ENCODE measurements around the gene CYP46A1. TPM values are rescaled to one million over a fixed set of nuclear protein-coding genes. Genes with fewer than 3 reads are reported as not detected.

Gene CYP46A1
- total and polyA plus RNA-seq, 2 experiments from 2014 or later, result 0.47 to 1.7 TPM

DNA sequence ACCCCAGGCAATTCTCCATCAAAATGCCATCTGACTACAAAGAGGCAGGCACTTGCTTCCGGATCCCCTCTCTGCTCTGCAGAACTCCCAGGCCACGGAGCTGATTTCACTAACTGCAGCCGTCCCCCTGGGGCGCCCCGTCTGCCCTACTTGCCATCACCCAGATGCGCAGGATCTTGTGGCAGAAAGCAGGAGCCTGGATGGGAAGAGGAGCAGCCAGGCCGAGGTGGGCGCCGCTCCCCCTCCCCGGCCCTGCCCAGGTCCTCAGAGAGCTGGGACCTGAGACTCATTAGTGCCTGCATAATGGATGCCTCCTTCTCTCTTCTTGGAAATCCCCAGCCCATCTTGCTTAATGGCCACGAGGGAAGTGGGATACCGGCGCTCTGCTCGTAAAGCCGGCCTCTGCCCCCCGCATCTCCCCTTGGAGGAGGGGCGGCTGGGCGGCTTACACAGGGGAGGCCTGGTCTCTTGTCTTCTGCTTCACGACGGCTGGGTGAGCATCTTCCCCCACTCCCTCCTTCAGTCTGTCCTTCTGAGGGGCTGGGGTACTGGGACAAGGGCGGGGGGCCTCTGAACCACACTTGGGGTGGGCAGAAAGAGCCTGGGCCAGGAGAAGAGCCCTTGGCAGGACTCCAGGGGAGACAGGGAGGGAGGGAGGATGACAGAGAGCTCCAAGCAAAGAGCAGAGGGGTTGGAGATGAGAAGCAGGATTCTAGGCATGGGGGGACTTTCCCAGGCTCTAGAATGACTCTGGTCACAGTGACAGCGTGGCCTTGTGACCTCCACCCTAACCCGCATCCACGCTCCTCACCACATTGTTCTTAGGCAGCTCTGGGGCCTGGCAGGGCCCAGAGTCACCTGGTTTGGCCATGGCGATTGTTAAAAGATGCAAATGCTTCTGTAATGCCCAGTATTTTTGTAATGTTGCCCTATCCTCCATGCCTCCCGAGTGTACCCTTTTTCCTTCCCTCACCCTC lies 89.7 kb downstream of the CYP46A1 start:
- Histone ChIP-seq H3K27ac (no peak overlapping the region), H3K79me2 (no peaks in the 10 kb centered on the region), H3K4me3 (no peak overlapping the region), H3K9me2 (replicated peaks; ENCODE audit: insufficient read depth) (no peaks in the 10 kb centered on the region), H2AFZ (no peak overlapping the region), H3K9me3 (ENCODE audit: low read depth) (no peaks in the 10 kb centered on the region), H3K36me3 (replicated peaks; ENCODE audit: insufficient read depth, low read depth) (no peaks in the 10 kb centered on the region), H3K4me2 (no peak overlapping the region), H3K4me1 (ENCODE audit: insufficient read depth) (peaks cover 6% of the 10 kb centered on the region), H4K20me1 (ENCODE audit: insufficient read depth, poor library complexity, severe bottlenecking) (no peaks in the 10 kb centered on the region), H3K27me3 (peaks cover 8% of the 10 kb centered on the region)
- no peak for DNase-seq (ENCODE audit: low spot score)
- TF ChIP-seq, protein P1, sequence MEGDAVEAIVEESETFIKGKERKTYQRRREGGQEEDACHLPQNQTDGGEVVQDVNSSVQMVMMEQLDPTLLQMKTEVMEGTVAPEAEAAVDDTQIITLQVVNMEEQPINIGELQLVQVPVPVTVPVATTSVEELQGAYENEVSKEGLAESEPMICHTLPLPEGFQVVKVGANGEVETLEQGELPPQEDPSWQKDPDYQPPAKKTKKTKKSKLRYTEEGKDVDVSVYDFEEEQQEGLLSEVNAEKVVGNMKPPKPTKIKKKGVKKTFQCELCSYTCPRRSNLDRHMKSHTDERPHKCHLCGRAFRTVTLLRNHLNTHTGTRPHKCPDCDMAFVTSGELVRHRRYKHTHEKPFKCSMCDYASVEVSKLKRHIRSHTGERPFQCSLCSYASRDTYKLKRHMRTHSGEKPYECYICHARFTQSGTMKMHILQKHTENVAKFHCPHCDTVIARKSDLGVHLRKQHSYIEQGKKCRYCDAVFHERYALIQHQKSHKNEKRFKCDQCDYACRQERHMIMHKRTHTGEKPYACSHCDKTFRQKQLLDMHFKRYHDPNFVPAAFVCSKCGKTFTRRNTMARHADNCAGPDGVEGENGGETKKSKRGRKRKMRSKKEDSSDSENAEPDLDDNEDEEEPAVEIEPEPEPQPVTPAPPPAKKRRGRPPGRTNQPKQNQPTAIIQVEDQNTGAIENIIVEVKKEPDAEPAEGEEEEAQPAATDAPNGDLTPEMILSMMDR (IDR thresholded peaks at IDR 0.05; ENCODE audit: poor library complexity), result no peak
- TF ChIP-seq EZH2phosphoT487 (IDR thresholded peaks at IDR 0.05; ENCODE audit: low read depth, severe bottlenecking, unreplicated experiment), result no peak
- no peak for TF ChIP-seq EZH2 (IDR thresholded peaks at IDR 0.05; ENCODE audit: borderline replicate concordance)
- 66% methylated on average over 24 of the region's 26 CpGs for WGBS (ENCODE audit: low lambda C conversion rate, missing lambda C conversion rate)

DNA sequence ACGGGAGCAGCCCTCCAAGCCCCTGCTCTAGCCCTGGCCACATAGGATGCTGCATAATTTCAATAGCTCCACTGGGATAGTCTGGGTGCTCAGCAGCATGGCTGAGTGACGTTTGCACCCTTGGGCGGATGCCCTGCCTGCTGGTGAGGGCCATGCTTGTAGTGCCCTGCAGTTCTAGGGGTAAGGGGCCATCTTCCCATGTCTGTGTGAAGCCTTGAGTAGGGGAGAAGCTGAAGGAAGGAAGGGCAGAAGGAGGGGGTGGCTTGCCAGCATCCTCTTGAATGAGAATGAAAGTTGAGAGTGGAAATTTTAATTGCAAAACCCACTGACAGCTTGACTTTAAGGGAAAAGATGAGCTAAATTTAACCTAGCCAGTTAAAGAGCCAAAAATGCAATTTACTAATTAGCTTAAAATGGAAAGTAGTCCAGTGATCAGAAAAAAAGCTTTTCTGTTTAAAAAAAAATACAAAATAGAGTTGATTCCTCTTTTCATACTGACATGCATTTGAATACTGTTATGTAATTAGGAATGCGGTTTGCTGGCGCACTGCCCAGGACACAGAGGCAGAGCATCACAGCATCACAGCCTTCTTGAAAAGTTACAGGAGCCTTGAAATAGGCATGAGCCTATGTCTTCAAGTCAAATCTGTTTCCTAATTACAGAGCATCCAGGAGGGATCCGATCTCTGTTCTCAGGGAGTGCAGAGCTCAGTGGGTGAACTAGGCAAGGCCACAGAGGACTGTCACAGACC lies 90.6 kb downstream of the CYP46A1 start:
- peak; percentile 49 for DNase-seq (ENCODE audit: low spot score)
- no peak overlapping the region for H3K27ac ChIP-seq

GRCh38 chr14:99775351-99775750 lies 91.3 kb downstream of the CYP46A1 start:
- H3K4me2 ChIP-seq, result no peak overlapping the region

More for the DNA sequence above, 90.6 kb downstream of the CYP46A1 start:
- Histone ChIP-seq H4K20me1 (ENCODE audit: insufficient read depth, poor library complexity, severe bottlenecking) (no peaks in the 10 kb centered on the region), H3K9me2 (replicated peaks; ENCODE audit: insufficient read depth) (no peaks in the 10 kb centered on the region), H3K27me3 (peaks cover 8% of the 10 kb centered on the region), H3K36me3 (replicated peaks; ENCODE audit: insufficient read depth, low read depth) (no peaks in the 10 kb centered on the region), H3K4me3 (no peak overlapping the region), H3K9me3 (ENCODE audit: low read depth) (no peaks in the 10 kb centered on the region), H3K4me2 (no peak overlapping the region), H3K4me1 (ENCODE audit: insufficient read depth) (peaks cover 6% of the 10 kb centered on the region), H2AFZ (no peak overlapping the region), H3K79me2 (no peaks in the 10 kb centered on the region)
- WGBS (ENCODE audit: low lambda C conversion rate, missing lambda C conversion rate), result 75% methylated on average over 6 of the region's 6 CpGs
- TF ChIP-seq, protein P1 (IDR thresholded peaks at IDR 0.05; ENCODE audit: poor library complexity), result no peak
- TF ChIP-seq EZH2phosphoT487 (IDR thresholded peaks at IDR 0.05; ENCODE audit: low read depth, severe bottlenecking, unreplicated experiment) (no peak), EZH2 (IDR thresholded peaks at IDR 0.05; ENCODE audit: borderline replicate concordance) (no peak)

More at GRCh38 chr14:99775351-99775750, 91.3 kb downstream of the CYP46A1 start:
- TF ChIP-seq EZH2 (IDR thresholded peaks at IDR 0.05; ENCODE audit: borderline replicate concordance) (no peak), EZH2phosphoT487 (IDR thresholded peaks at IDR 0.05; ENCODE audit: low read depth, severe bottlenecking, unreplicated experiment) (no peak)
- TF ChIP-seq, protein P1 (IDR thresholded peaks at IDR 0.05; ENCODE audit: poor library complexity), result no peak
- H3K27me3 ChIP-seq, result peaks cover 8% of the 10 kb centered on the region
- no peak overlapping the region for H3K27ac ChIP-seq
- H3K79me2 ChIP-seq, result no peaks in the 10 kb centered on the region
- 88% methylated on average over 9 of the region's 9 CpGs for WGBS (ENCODE audit: low lambda C conversion rate, missing lambda C conversion rate)
- no peak for DNase-seq (ENCODE audit: low spot score)
- H3K4me3 ChIP-seq, result no peak overlapping the region
- H2AFZ ChIP-seq, result no peak overlapping the region
- H4K20me1 ChIP-seq (ENCODE audit: insufficient read depth, poor library complexity, severe bottlenecking), result no peaks in the 10 kb centered on the region
- H3K36me3 ChIP-seq (replicated peaks; ENCODE audit: insufficient read depth, low read depth), result no peaks in the 10 kb centered on the region
- no peaks in the 10 kb centered on the region for H3K9me2 ChIP-seq (replicated peaks; ENCODE audit: insufficient read depth)
- peaks cover 6% of the 10 kb centered on the region for H3K4me1 ChIP-seq (ENCODE audit: insufficient read depth)
- H3K9me3 ChIP-seq (ENCODE audit: low read depth), result no peaks in the 10 kb centered on the region

Other genes with a start within 250 kb of the CYP46A1 start
- gene SETD3, start 203.4 kb upstream of the CYP46A1 start, total RNA-seq, result 60.2 and 67.3 TPM in 2 replicates
- 43.6 and 47.0 TPM in 2 replicates for gene SETD3, start 203.4 kb upstream of the CYP46A1 start, polyA plus RNA-seq
- 15.6 and 22.0 TPM in 2 replicates for gene CCNK, start 202.9 kb upstream of the CYP46A1 start, total RNA-seq
- gene CCNK, start 202.9 kb upstream of the CYP46A1 start, polyA plus RNA-seq, result 10.1 and 11.1 TPM in 2 replicates
- gene CCDC85C, start 80.1 kb upstream of the CYP46A1 start, total RNA-seq, result 32.8 and 37.8 TPM in 2 replicates
- gene CCDC85C, start 80.1 kb upstream of the CYP46A1 start, polyA plus RNA-seq, result 33.8 and 47.2 TPM in 2 replicates
- 0.64 and 0.83 TPM in 2 replicates for gene HHIPL1, start 39.2 kb upstream of the CYP46A1 start, total RNA-seq
- gene HHIPL1, start 39.2 kb upstream of the CYP46A1 start, polyA plus RNA-seq, result 0.88 and 1.4 TPM in 2 replicates
- 31.8 and 31.9 TPM in 2 replicates for gene EML1, start 109.1 kb downstream of the CYP46A1 start, total RNA-seq
- gene EML1, start 109.1 kb downstream of the CYP46A1 start, polyA plus RNA-seq, result 21.6 and 22.9 TPM in 2 replicates

All from hepatocyte (in vitro differentiated cells).